Astrocyte (in vitro differentiated cells and primary cell): ENCODE data around the gene RBM17. TPM values are rescaled to one million over a fixed set of nuclear protein-coding genes. Genes with fewer than 3 reads are reported as not detected.

ENCODE experiments used
- DNase-seq: peaks from one replicate; pipeline ENCODE4 v3.0.0-alpha.2; 2010; ENCODE audit warnings: low read depth
- FAIRE-seq: peaks from 2 replicates; lab custom pipeline; 2011; peaks lifted over from hg19 to GRCh38; lab: Jason Lieb, UNC
- H2AFZ ChIP-seq: 2 replicates; pipeline ENCODE4 v1.6.0; 2012; ENCODE audit warnings: low read depth, low read length, inconsistent platforms
- H3K27ac ChIP-seq: 2 replicates; pipeline ENCODE4 v1.5.1; 2011; ENCODE audit warnings: low read depth, low read length, inconsistent platforms
- H3K27me3 ChIP-seq: 2 replicates; pipeline ENCODE4 v1.6.0; 2011; ENCODE audit warnings: low read length, inconsistent platforms; ENCODE audit not compliant: insufficient read depth
- H3K36me3 ChIP-seq: 2 replicates; pipeline ENCODE4 v1.5.1; 2011; ENCODE audit warnings: low read length, inconsistent platforms; ENCODE audit not compliant: insufficient read depth
- H3K4me1 ChIP-seq: 2 replicates; pipeline ENCODE4 v1.5.1; 2011; ENCODE audit warnings: low read length, inconsistent platforms; ENCODE audit not compliant: insufficient read depth
- H3K4me2 ChIP-seq: 2 replicates; pipeline ENCODE4 v1.6.0; 2012; ENCODE audit warnings: low read length, inconsistent platforms
- H3K4me3 ChIP-seq: 2 replicates; pipeline ENCODE4 v1.5.1; 2011; ENCODE audit warnings: low read depth, mild to moderate bottlenecking, low read length, inconsistent platforms; ENCODE audit not compliant: insufficient read depth
- H3K79me2 ChIP-seq: 2 replicates; pipeline ENCODE4 v1.6.0; 2012; ENCODE audit warnings: mild to moderate bottlenecking, low read length, inconsistent platforms; ENCODE audit not compliant: insufficient read depth
- H3K9ac ChIP-seq: 2 replicates; pipeline ENCODE4 v1.6.0; 2012; ENCODE audit warnings: mild to moderate bottlenecking, low read length, inconsistent platforms
- H3K9me3 ChIP-seq: 2 replicates; pipeline ENCODE4 v1.5.1; 2012; ENCODE audit warnings: low read depth, mild to moderate bottlenecking, low read length, inconsistent platforms; ENCODE audit not compliant: insufficient read depth
- H4K20me1 ChIP-seq: 2 replicates; pipeline ENCODE4 v1.6.0; 2012; ENCODE audit warnings: low read length, inconsistent platforms; ENCODE audit not compliant: insufficient read depth
- H3K27ac Mint-ChIP-seq: one replicate; pipeline ENCODE4 v1.8.0; 2021; ENCODE audit warnings: mild to moderate bottlenecking, mixed read lengths; ENCODE audit not compliant: unreplicated experiment
- H3K27me3 Mint-ChIP-seq: one replicate; pipeline ENCODE4 v1.8.0; 2021; ENCODE audit warnings: low read depth, mixed read lengths; ENCODE audit not compliant: unreplicated experiment
- H3K36me3 Mint-ChIP-seq: one replicate; pipeline ENCODE4 v1.8.0; 2021; ENCODE audit warnings: low read depth, mixed read lengths; ENCODE audit not compliant: unreplicated experiment
- H3K4me1 Mint-ChIP-seq: one replicate; pipeline ENCODE4 v1.8.0; 2021; ENCODE audit warnings: low read depth, mixed read lengths; ENCODE audit not compliant: unreplicated experiment
- H3K4me3 Mint-ChIP-seq: one replicate; pipeline ENCODE4 v1.8.0; 2021; ENCODE audit warnings: mild to moderate bottlenecking, moderate library complexity, mixed read lengths; ENCODE audit not compliant: unreplicated experiment
- H3K9me3 Mint-ChIP-seq: one replicate; pipeline ENCODE4 v1.8.0; 2021; ENCODE audit warnings: mild to moderate bottlenecking, mixed read lengths; ENCODE audit not compliant: unreplicated experiment
- EZH2 ChIP-seq: IDR thresholded peaks from 2 replicates; pipeline ENCODE4 v1.6.1; 2012; ENCODE audit warnings: mild to moderate bottlenecking, low read length, inconsistent platforms; ENCODE audit not compliant: insufficient read depth
- total RNA-seq: library from RNA; stranded (reverse); gene quantifications from 2 replicates; pipeline ENCODE4 v1.2.1, GENCODE V29; 2021
- TF ChIP-seq, protein P1 (sequence below): IDR thresholded peaks from 2 replicates; pipeline ENCODE4 v1.5.1; 2011; ENCODE audit warnings: low read depth, mild to moderate bottlenecking, inconsistent platforms, low read length, moderate library complexity; ENCODE audit not compliant: insufficient read depth

The RBM17 gene
- total RNA-seq, 1 donor from 2014 or later: 71.3 TPM

DNA sequence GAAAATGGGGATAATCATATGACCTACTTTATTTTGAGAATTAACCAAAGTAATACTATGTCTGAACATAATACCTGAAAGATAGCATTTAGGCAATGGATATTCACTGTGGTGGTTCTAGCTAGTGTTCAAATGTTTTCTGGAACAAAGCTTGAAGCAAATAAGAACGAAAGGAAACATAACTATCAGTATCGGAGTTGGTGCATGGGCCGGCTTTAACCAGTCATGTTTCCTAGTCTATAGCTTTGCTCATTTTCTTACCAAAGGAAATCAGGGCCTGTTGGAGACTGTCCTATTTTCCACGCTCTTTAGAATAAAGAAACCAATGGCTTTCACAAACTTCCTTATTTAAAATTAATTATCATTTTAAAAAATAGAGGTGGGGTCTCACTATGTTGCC lies 35.5 kb upstream of the RBM17 start:
- Histone ChIP-seq H3K27me3 (peaks cover 9% of the 10 kb centered on the region), H3K4me1 (no peaks in the 10 kb centered on the region), H3K9ac (no peak overlapping the region), H3K4me3 (no peak overlapping the region), H3K27ac (no peak overlapping the region), H3K79me2 (no peaks in the 10 kb centered on the region), H4K20me1 (no peaks in the 10 kb centered on the region), H3K9me3 (no peaks in the 10 kb centered on the region), H2AFZ (no peak overlapping the region), H3K36me3 (no peaks in the 10 kb centered on the region), H3K4me2 (no peak overlapping the region)
- TF ChIP-seq, protein P1, sequence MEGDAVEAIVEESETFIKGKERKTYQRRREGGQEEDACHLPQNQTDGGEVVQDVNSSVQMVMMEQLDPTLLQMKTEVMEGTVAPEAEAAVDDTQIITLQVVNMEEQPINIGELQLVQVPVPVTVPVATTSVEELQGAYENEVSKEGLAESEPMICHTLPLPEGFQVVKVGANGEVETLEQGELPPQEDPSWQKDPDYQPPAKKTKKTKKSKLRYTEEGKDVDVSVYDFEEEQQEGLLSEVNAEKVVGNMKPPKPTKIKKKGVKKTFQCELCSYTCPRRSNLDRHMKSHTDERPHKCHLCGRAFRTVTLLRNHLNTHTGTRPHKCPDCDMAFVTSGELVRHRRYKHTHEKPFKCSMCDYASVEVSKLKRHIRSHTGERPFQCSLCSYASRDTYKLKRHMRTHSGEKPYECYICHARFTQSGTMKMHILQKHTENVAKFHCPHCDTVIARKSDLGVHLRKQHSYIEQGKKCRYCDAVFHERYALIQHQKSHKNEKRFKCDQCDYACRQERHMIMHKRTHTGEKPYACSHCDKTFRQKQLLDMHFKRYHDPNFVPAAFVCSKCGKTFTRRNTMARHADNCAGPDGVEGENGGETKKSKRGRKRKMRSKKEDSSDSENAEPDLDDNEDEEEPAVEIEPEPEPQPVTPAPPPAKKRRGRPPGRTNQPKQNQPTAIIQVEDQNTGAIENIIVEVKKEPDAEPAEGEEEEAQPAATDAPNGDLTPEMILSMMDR: no peak
- no peak for TF ChIP-seq EZH2
- DNase-seq (no peak), FAIRE-seq (no peak)
- Mint-ChIP-seq H3K4me1 (peaks cover 6% of the 10 kb centered on the region), H3K27ac (no peak overlapping the region), H3K36me3 (no peaks in the 10 kb centered on the region), H3K9me3 (no peaks in the 10 kb centered on the region), H3K4me3 (no peak overlapping the region), H3K27me3 (peaks cover 27% of the 10 kb centered on the region)

DNA sequence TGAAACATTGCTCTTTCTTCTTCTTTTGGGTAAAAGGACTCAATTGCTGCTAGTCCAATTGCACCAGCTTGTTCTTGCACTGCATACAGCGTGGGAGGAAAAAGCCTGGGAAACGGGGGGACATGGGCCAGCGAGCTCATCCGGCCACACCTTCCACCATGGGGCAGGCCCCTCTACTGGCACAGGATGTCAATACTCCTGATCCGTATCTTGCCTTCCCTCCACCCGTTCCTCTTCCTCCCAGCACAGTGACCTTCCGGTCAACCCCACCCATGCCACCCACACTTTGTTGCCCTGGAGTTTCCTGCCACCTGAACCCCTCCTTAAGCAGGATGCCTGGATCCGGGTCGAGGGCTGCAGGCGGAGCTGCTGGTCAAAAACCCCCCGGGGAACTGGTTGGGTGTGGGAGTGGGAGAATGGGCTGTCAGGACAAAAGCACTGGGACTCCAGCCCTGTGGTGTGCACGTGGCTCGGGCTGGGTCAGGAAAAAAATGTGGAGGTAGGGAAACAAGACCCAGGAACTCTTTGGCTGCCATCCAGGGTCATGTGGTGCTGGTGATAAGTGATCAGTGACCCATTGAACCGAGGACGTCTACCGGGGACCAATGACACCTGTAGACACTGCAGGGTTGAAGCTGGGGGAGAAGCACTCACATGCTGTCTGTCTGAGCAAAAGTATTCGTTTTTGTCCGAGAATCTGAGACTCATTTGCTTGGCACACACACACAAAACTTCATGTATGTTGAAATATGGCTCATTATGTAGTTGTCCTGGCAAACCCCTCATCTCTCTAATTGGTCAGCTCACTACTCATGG lies 34.8 kb upstream of the RBM17 start:
- no peaks in the 10 kb centered on the region for H3K9me3 Mint-ChIP-seq
- TF ChIP-seq, protein P1: no peak
- no peak for TF ChIP-seq EZH2
- H3K27ac Mint-ChIP-seq: no peak overlapping the region
- FAIRE-seq (no peak), DNase-seq (no peak)
- peaks cover 20% of the 10 kb centered on the region for H3K27me3 Mint-ChIP-seq
- H3K36me3 ChIP-seq: no peaks in the 10 kb centered on the region
- no peaks in the 10 kb centered on the region for H4K20me1 ChIP-seq
- no peaks in the 10 kb centered on the region for H3K36me3 Mint-ChIP-seq
- no peaks in the 10 kb centered on the region for H3K9me3 ChIP-seq
- H3K4me1 ChIP-seq: no peaks in the 10 kb centered on the region
- H3K27ac ChIP-seq: no peak overlapping the region
- no peak overlapping the region for H2AFZ ChIP-seq
- H3K4me3 Mint-ChIP-seq: no peak overlapping the region
- no peak overlapping the region for H3K4me3 ChIP-seq
- H3K9ac ChIP-seq: no peak overlapping the region
- peaks cover 6% of the 10 kb centered on the region for H3K4me1 Mint-ChIP-seq
- no peak overlapping the region for H3K4me2 ChIP-seq
- H3K27me3 ChIP-seq: peaks cover 16% of the 10 kb centered on the region
- H3K79me2 ChIP-seq: no peaks in the 10 kb centered on the region

DNA sequence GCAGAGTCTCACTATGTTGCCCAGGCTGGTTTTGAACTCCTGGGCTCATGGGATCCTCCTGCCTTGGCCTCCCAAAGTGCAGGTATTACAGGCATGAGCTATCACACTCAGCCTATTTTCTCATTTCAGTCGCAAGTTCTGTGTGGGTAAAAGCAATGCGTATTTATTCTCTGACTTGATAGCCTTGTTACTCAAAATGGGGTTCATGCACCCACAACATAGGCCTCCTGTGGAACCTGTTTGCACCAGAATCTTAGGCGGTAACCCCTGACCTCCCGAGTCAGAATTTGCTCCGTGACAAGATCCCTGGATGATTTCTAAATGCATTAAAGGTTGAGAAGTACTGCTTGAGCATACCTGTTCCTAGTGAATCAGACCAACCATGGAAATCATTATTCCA lies 34.0 kb upstream of the RBM17 start:
- FAIRE-seq (no peak), DNase-seq (no peak)
- TF ChIP-seq EZH2: no peak
- TF ChIP-seq, protein P1: no peak
- no peak overlapping the region for H3K27ac ChIP-seq
- no peaks in the 10 kb centered on the region for H3K79me2 ChIP-seq
- H3K36me3 ChIP-seq: no peaks in the 10 kb centered on the region
- H3K36me3 Mint-ChIP-seq: no peaks in the 10 kb centered on the region
- no peak overlapping the region for H3K27ac Mint-ChIP-seq
- H4K20me1 ChIP-seq: no peaks in the 10 kb centered on the region
- H3K4me1 Mint-ChIP-seq: peaks cover 6% of the 10 kb centered on the region
- no peak overlapping the region for H2AFZ ChIP-seq
- no peak overlapping the region for H3K4me2 ChIP-seq
- no peak overlapping the region for H3K4me3 Mint-ChIP-seq
- no peaks in the 10 kb centered on the region for H3K4me1 ChIP-seq
- H3K9me3 ChIP-seq: no peaks in the 10 kb centered on the region
- H3K27me3 Mint-ChIP-seq: peaks cover 15% of the 10 kb centered on the region
- H3K27me3 ChIP-seq: peaks cover 18% of the 10 kb centered on the region
- peaks cover 2% of the 10 kb centered on the region for H3K9me3 Mint-ChIP-seq
- no peak overlapping the region for H3K9ac ChIP-seq
- H3K4me3 ChIP-seq: no peak overlapping the region
